Measurements from ENCODE around the gene SAMSN1.

- TF ChIP-seq CTCF (IDR thresholded peaks at IDR 0.05) (no peak), EZH2 (IDR thresholded peaks at IDR 0.05) (no peak), EZH2phosphoT487 (IDR thresholded peaks at IDR 0.05) (no peak)
These were observed 64.0 kb downstream of the SAMSN1 start for GRCh38 chr21:14482165-14482564.
